Right lung (tissue), 5 donors: ENCODE measurements around the gene IRGC. TPM values are rescaled to one million over a fixed set of nuclear protein-coding genes. Genes with fewer than 3 reads are reported as not detected.

Experiments used
- DNase-seq, 2 donors: peaks; one replicate each; pipeline ENCODE4 v3.0.0-alpha.2; 2013
- polyA plus RNA-seq, 5 donors: library from polyadenylated mRNA; unstranded; fragments of 120-200 nt; gene quantifications; one replicate each; pipeline versions ENCODE4 v1.2.1 to v1.2.3, GENCODE V29; 2013; ENCODE audit warnings: inconsistent platforms in 1 of 5, low replicate concordance in 1 of 5; ENCODE audit not compliant: insufficient read length in 5 of 5, insufficient read depth in 1 of 5

Gene IRGC
- polyA plus RNA-seq, 5 donors: not detected

- DNase-seq: no peak
These were observed 7.7 kb downstream of the IRGC start for GRCh38 chr19:43723588-43723987.

GRCh38 chr19:43724896-43725295, 9.0 kb downstream of the IRGC start:
- DNase-seq: no peak

- DNase-seq: no peak
These were observed 9.6 kb downstream of the IRGC start for GRCh38 chr19:43725468-43725867.

GRCh38 chr19:43726736-43727592, 11.1 kb downstream of the IRGC start:
- no peak for DNase-seq

- DNase-seq: no peak
These were observed 11.6 kb downstream of the IRGC start for GRCh38 chr19:43727593-43727853.

GRCh38 chr19:43729919-43730318, 14.0 kb downstream of the IRGC start:
- DNase-seq: no peak

GRCh38 chr19:43731346-43731745, 15.5 kb downstream of the IRGC start:
- DNase-seq: no peak

- no peak for DNase-seq
These were observed 16.0 kb downstream of the IRGC start for GRCh38 chr19:43731846-43732245.

GRCh38 chr19:43735013-43735412, 19.1 kb downstream of the IRGC start:
- no peak for DNase-seq

GRCh38 chr19:43735957-43736356, 20.1 kb downstream of the IRGC start:
- no peak for DNase-seq

GRCh38 chr19:43738780-43739211, 22.9 kb downstream of the IRGC start:
- no peak for DNase-seq

- DNase-seq: no peak
These were observed 23.8 kb downstream of the IRGC start for GRCh38 chr19:43739439-43740235.

GRCh38 chr19:43741075-43741825, 25.4 kb downstream of the IRGC start:
- no peak for DNase-seq

- DNase-seq: no peak
These were observed 27.2 kb downstream of the IRGC start for GRCh38 chr19:43743059-43743458.

- DNase-seq: no peak
These were observed 31.8 kb downstream of the IRGC start for GRCh38 chr19:43747557-43748204.

- DNase-seq: no peak
These were observed 32.3 kb downstream of the IRGC start for GRCh38 chr19:43748205-43748594.

- no peak for DNase-seq
These were observed 32.8 kb downstream of the IRGC start for GRCh38 chr19:43748685-43749084.

GRCh38 chr19:43749152-43749551, 33.3 kb downstream of the IRGC start:
- no peak for DNase-seq

GRCh38 chr19:43749898-43750297, 34.0 kb downstream of the IRGC start:
- DNase-seq: no peak

- DNase-seq: no peak
These were observed 35.8 kb downstream of the IRGC start for GRCh38 chr19:43751466-43752220.

- no peak for DNase-seq
These were observed 36.5 kb downstream of the IRGC start for GRCh38 chr19:43752287-43752875.
